ENCODE results near the gene UBE2Q2.
"Not testable (repeated sequence)": the region's sequence is repeated elsewhere in the genome, so short reads cannot be mapped to it uniquely, and the experiment has no call there.

DNA sequence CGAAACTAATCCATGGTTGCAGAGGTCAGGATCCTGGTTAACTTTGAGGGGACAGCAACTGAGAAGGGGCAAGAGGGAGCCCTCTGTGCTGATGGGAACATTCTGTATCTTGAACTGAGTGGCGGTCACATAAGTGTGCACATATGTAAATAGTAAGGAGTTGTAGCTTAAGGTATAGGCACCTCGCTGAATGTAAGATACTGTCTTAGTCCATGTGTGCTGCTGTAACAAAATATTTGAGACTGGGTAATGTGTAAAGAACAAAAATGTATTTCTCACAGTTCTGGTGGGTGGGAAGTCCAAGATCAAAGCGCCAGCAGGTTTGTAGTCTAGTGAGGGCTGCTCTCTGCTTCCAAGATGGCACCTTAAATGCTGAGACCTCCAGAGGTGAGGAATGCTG lies 42.8 kb upstream of the UBE2Q2 start:
- TF ChIP-seq POLR2AphosphoS5 (IDR thresholded peaks at IDR 0.05); MXI1 (conservative IDR thresholded peaks at IDR 0.05; ENCODE audit: poor library complexity, severe bottlenecking); EP300 (conservative IDR thresholded peaks at IDR 0.05; ENCODE audit: poor library complexity, severe bottlenecking); EZH2 (IDR thresholded peaks at IDR 0.05; ENCODE audit: borderline replicate concordance, insufficient read depth, low read length, poor library complexity, severe bottlenecking); TAF1 (IDR thresholded peaks at IDR 0.05; ENCODE audit: low read depth); RAD21 (conservative IDR thresholded peaks at IDR 0.05); SMC3 (conservative IDR thresholded peaks at IDR 0.05; ENCODE audit: poor library complexity): not testable (repeated sequence)
- TF ChIP-seq, protein P1, sequence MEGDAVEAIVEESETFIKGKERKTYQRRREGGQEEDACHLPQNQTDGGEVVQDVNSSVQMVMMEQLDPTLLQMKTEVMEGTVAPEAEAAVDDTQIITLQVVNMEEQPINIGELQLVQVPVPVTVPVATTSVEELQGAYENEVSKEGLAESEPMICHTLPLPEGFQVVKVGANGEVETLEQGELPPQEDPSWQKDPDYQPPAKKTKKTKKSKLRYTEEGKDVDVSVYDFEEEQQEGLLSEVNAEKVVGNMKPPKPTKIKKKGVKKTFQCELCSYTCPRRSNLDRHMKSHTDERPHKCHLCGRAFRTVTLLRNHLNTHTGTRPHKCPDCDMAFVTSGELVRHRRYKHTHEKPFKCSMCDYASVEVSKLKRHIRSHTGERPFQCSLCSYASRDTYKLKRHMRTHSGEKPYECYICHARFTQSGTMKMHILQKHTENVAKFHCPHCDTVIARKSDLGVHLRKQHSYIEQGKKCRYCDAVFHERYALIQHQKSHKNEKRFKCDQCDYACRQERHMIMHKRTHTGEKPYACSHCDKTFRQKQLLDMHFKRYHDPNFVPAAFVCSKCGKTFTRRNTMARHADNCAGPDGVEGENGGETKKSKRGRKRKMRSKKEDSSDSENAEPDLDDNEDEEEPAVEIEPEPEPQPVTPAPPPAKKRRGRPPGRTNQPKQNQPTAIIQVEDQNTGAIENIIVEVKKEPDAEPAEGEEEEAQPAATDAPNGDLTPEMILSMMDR (IDR thresholded peaks at IDR 0.05; ENCODE audit: poor library complexity, severe bottlenecking), result not testable (repeated sequence)
- TF ChIP-seq, protein P2, sequence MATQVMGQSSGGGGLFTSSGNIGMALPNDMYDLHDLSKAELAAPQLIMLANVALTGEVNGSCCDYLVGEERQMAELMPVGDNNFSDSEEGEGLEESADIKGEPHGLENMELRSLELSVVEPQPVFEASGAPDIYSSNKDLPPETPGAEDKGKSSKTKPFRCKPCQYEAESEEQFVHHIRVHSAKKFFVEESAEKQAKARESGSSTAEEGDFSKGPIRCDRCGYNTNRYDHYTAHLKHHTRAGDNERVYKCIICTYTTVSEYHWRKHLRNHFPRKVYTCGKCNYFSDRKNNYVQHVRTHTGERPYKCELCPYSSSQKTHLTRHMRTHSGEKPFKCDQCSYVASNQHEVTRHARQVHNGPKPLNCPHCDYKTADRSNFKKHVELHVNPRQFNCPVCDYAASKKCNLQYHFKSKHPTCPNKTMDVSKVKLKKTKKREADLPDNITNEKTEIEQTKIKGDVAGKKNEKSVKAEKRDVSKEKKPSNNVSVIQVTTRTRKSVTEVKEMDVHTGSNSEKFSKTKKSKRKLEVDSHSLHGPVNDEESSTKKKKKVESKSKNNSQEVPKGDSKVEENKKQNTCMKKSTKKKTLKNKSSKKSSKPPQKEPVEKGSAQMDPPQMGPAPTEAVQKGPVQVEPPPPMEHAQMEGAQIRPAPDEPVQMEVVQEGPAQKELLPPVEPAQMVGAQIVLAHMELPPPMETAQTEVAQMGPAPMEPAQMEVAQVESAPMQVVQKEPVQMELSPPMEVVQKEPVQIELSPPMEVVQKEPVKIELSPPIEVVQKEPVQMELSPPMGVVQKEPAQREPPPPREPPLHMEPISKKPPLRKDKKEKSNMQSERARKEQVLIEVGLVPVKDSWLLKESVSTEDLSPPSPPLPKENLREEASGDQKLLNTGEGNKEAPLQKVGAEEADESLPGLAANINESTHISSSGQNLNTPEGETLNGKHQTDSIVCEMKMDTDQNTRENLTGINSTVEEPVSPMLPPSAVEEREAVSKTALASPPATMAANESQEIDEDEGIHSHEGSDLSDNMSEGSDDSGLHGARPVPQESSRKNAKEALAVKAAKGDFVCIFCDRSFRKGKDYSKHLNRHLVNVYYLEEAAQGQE (IDR thresholded peaks at IDR 0.05; ENCODE audit: borderline replicate concordance), result not testable (repeated sequence)
